WI38 (cell line): ENCODE results near the gene IDUA.

ENCODE experiments used
- H3K4me3 ChIP-seq: 2 replicates; pipeline ENCODE4 v1.5.1; 2011; ENCODE audit warnings: low read depth, mild to moderate bottlenecking, control low read depth, low read length
- TF ChIP-seq, protein P1 (sequence below): IDR thresholded peaks from 2 replicates; pipeline ENCODE4 v1.5.1; 2012; ENCODE audit warnings: low read depth, mild to moderate bottlenecking, control low read depth, low read length

Gene IDUA

DNA sequence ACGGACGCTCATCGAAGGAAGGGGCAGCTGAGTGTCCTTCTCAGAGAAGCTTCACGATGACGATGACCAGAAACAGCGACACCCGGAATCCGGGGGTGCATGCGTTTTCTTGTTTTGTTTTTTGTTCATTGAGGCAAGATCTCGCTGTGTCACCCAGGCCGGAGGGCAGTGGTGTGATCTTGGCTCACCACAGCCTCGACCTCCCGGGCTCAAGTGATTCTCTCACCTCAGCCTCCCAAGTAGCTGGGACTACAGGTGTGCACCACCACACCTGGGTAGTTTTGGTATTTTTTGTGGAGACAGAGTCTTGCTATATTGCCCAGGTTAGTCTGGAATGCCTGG, 33.3 kb upstream of the IDUA start:
- TF ChIP-seq, protein P1, sequence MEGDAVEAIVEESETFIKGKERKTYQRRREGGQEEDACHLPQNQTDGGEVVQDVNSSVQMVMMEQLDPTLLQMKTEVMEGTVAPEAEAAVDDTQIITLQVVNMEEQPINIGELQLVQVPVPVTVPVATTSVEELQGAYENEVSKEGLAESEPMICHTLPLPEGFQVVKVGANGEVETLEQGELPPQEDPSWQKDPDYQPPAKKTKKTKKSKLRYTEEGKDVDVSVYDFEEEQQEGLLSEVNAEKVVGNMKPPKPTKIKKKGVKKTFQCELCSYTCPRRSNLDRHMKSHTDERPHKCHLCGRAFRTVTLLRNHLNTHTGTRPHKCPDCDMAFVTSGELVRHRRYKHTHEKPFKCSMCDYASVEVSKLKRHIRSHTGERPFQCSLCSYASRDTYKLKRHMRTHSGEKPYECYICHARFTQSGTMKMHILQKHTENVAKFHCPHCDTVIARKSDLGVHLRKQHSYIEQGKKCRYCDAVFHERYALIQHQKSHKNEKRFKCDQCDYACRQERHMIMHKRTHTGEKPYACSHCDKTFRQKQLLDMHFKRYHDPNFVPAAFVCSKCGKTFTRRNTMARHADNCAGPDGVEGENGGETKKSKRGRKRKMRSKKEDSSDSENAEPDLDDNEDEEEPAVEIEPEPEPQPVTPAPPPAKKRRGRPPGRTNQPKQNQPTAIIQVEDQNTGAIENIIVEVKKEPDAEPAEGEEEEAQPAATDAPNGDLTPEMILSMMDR, result no peak
- H3K4me3 ChIP-seq, result no peak overlapping the region

DNA sequence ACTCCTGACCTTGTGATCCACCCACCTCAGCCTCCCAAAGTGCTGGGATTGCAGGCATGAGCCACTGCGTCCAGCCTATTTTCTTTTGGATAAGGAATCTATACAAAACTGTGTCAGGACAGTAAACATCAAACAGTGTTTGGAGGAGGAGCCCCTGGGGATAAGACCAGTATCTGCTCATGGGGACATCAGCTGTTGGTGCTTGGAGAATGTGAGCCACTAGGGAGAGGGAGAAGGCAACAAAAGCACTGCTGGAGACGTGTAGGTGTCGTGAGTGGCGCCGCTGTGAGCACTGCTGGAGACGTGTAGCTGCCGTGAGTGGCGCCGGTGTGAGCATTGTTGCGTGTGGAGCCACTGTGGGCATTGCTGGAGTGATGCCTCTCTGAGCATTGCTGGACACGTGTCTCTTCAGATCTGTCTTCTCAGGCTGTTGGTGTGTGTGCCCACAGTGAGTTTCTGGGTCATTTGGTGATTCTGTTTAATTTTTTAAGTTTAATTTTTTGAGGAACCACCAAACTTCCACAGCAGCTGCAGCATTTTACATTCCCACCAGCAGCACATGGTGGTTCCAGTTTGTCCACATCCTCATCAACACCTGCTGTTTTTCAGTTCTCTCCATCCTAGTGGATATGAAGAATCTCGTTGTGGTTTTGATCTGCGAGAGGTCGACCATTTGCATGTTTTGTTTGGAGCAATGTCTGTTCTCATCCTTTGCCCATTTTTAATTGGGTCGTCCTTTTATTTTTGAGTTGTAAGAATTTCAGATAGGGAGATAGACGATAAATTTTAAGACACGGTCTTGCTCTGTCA, 32.4 kb upstream of the IDUA start:
- TF ChIP-seq, protein P1, result no peak
- no peak overlapping the region for H3K4me3 ChIP-seq

DNA sequence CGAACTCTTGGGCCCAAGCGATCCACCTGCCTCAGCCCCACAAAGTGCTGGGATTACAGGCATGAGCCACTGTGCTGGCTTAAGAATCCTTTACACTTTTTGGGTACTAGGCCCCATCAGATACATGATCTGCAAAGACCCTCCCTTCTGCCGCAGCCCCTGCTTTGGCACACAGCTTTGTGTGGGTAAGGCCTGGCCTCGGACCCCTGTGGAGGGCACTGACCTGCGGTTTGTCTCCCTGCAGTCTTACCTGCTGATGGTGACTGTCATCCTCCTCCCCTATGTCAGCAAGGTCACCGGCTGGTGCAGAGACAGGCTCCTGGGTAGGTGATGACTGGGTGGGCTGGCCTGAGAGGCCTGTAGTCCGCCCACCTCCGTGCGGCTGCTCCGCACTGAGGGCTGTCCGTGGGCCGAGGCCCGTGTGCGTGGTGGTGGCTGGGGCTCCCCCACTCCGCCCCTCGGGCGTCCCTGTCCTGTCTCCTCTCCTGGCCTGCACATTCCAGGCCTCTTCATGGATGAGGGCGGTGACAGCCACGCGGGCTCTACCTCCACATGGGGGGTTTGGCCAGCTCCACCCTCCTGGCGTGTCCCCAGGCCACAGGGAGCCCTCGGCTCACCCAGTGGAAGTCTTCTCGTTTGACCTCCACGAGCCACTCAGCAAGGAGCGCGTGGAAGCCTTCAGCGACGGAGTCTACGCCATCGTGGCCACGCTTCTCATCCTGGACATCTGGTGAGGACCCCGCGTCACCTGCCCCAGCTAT, 31.5 kb upstream of the IDUA start:
- H3K4me3 ChIP-seq, result no peak overlapping the region
- TF ChIP-seq, protein P1, result no peak

DNA sequence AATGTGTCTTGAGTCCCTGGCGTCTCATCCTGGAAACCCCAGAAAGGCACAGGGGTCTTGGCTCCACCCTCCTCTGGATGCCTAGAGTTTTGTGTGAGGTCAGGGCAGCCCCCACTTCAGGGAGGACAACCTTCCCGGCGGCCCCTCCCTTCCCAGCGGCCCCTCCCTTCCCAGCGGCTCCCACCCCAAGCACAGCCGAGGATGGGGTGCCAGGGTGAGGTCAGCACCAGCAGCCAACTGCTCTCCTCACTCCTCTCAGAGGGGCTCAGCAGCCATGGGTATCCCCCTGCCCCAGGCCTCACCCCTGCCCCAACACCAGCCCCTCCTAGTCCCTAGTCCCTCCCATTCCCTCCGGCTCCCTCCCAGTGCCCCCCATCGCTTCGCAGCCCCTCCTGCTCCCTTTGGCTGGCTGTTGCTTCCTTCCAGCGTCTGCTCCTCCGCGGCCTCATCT, 30.9 kb upstream of the IDUA start:
- no peak overlapping the region for H3K4me3 ChIP-seq
- TF ChIP-seq, protein P1, result no peak

DNA sequence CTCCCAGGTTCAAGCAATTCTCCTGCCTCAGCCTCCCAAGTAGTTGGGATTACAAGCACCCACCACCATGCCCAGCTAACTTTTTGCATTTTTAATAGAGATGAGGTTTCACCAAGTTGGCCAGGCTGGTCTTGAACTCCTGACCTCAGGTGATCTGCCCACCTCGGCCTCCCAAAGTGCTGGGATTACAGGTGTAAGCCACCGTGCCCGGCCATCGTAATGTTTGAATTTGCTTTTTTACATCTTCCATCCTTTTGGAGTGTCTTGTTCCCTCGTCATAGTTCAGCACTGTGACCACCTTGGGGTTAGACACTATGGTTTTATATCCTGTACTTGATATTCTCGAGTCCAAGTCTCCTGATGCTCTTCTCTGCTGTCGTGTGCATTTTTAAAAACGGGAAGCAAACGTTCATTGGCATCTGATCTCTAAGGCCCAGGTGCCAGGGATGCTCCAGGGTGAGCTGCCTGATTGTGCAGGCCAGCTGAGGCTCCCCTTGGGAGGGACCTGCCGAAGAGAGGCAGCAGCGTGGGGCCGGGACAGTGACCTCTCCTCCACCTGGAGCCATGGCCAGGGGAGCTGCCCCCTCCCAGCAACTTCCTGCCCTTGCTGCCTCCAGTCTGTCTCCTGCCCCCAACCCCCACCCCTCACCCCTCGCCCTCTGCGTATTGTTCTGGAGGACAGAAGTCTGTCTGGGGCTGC, 30.2 kb upstream of the IDUA start:
- no peak overlapping the region for H3K4me3 ChIP-seq
- TF ChIP-seq, protein P1, result no peak

DNA sequence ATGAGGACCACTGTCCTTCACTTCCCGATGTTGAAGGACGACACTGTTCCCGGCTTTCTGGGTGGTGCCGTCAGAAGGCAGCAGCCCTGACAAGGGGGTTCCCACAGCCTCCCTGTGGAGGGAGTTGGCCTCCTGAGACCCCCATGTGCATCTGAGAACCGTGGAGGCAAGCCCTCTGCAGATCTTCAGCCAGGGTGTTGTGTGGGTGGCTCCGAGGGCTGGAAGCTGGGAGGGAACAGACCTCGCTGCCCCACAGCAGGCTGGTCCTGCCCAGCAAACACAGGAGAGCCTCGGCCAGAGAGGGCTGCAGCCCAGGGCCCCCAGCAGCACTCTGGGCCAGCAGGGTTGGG, 29.6 kb upstream of the IDUA start:
- H3K4me3 ChIP-seq, result no peak overlapping the region
- TF ChIP-seq, protein P1, result no peak
